MCF 10A (cell line): ENCODE data around the gene CYB5D1. TPM values are rescaled to one million over a fixed set of nuclear protein-coding genes. Genes with fewer than 3 reads are reported as not detected.

ENCODE experiments used
- BruUV-seq: library from RNA; stranded (reverse); fragments of 400-500 nt; replicated peaks from 2 replicates; lab custom pipeline; 2021; lab: Mats Ljungman, UMichigan
- CTCF ChIA-PET: fragments of 300-600 bp; sonication (Branson Sonifier 250); formaldehyde crosslinking; extraction: SDS; loops from one replicate; lab custom pipeline; 2021; ENCODE audit warnings: antibody characterized with exemption, inconsistent platforms; lab: Yijun Ruan, JAX
- POLR2A ChIA-PET: fragments of 300-600, 350-650 bp; sonication (Branson Sonifier 250); formaldehyde crosslinking; extraction: SDS; loops from one replicate; lab custom pipeline; 2020; ENCODE audit warnings: antibody characterized with exemption, inconsistent platforms; lab: Yijun Ruan, JAX
- DNase-seq: peaks from one replicate; pipeline ENCODE4 v3.0.0-alpha.2; 2018; ENCODE audit not compliant: unreplicated experiment
- H3K27ac Mint-ChIP-seq: one replicate; pipeline ENCODE4 v1.8.0; 2022; ENCODE audit warnings: mild to moderate bottlenecking, low read depth, mixed read lengths; ENCODE audit not compliant: unreplicated experiment
- H3K27me3 Mint-ChIP-seq: one replicate; pipeline ENCODE4 v1.8.0; 2022; ENCODE audit warnings: mixed read lengths; ENCODE audit not compliant: insufficient read depth, unreplicated experiment
- H3K36me3 Mint-ChIP-seq: one replicate; pipeline ENCODE4 v1.8.0; 2022; ENCODE audit warnings: mild to moderate bottlenecking, moderate library complexity, mixed read lengths; ENCODE audit not compliant: insufficient read depth, unreplicated experiment
- H3K4me1 Mint-ChIP-seq: one replicate; pipeline ENCODE4 v1.8.0; 2022; ENCODE audit warnings: mixed read lengths; ENCODE audit not compliant: insufficient read depth, unreplicated experiment
- H3K4me3 Mint-ChIP-seq: one replicate; pipeline ENCODE4 v1.8.0; 2022; ENCODE audit warnings: mild to moderate bottlenecking, moderate library complexity, mixed read lengths; ENCODE audit not compliant: unreplicated experiment
- H3K9me3 Mint-ChIP-seq: one replicate; pipeline ENCODE4 v1.8.0; 2022; ENCODE audit warnings: mixed read lengths; ENCODE audit not compliant: unreplicated experiment
- CTCF ChIP-seq: fragments of 200-600 bp; IDR thresholded peaks from one replicate; pipeline ENCODE4 v1.8.0; 2022; ENCODE audit warnings: antibody characterized with exemption, mild to moderate bottlenecking; ENCODE audit not compliant: unreplicated experiment
- intact Hi-C: fragments of 100-400 bp; cut with micrococcal nuclease; formaldehyde crosslinking; loops from 2 replicates; pipeline ENCODE4 v1.14.1; 2022
- total RNA-seq: library from RNA; stranded (reverse); gene quantifications from 2 replicates; pipeline ENCODE4 v1.2.3, GENCODE V29; 2022

Gene CYB5D1
- total RNA-seq, 1 experiment from 2014 or later, result 23.1 TPM

- H3K27me3 Mint-ChIP-seq, result no peaks in the 10 kb centered on the region
- intact Hi-C loops, result no loop called here
- BruUV-seq, result no TSS peak
- TF ChIP-seq CTCF, result no peak
- no peak overlapping the region for H3K4me3 Mint-ChIP-seq
- CTCF ChIA-PET, result interaction anchor here (0.6 to 3.7 kb wide), 12 partner anchors 10 to 484 kb away, joined by 3 to 26 read pairs (median 4); no protein-coding TSS in a partner anchor
- H3K9me3 Mint-ChIP-seq, result no peaks in the 10 kb centered on the region
- no peak overlapping the region for H3K27ac Mint-ChIP-seq
- POLR2A ChIA-PET, result no interaction called here
- DNase-seq, result no peak
- peaks cover 5% of the 10 kb centered on the region for H3K4me1 Mint-ChIP-seq
- H3K36me3 Mint-ChIP-seq, result no peaks in the 10 kb centered on the region
These were observed 38.8 kb upstream of the CYB5D1 start for GRCh38 chr17:7818746-7819645.

GRCh38 chr17:7820231-7820630, 37.6 kb upstream of the CYB5D1 start:
- peaks cover 17% of the 10 kb centered on the region for H3K4me1 Mint-ChIP-seq
- H3K36me3 Mint-ChIP-seq, result no peaks in the 10 kb centered on the region
- ChIA-PET CTCF (interaction anchor here (0.8 to 3.7 kb wide), 5 partner anchors 13 to 170 kb away, joined by 3 to 26 read pairs (median 5); partner anchors contain the start of gene KDM6B), POLR2A (interaction anchor here (0.7 to 1.5 kb wide), 2 partner anchors 13 to 168 kb away, joined by 3 to 6 read pairs; no protein-coding TSS in a partner anchor)
- H3K9me3 Mint-ChIP-seq, result no peaks in the 10 kb centered on the region
- DNase-seq, result no peak
- peaks cover 8% of the 10 kb centered on the region for H3K27me3 Mint-ChIP-seq
- no TSS peak for BruUV-seq
- H3K4me3 Mint-ChIP-seq, result no peak overlapping the region
- H3K27ac Mint-ChIP-seq, result no peak overlapping the region
- TF ChIP-seq CTCF, result no peak
- intact Hi-C loops, result no loop called here

- Mint-ChIP-seq H3K4me1 (peaks cover 22% of the 10 kb centered on the region), H3K27me3 (peaks cover 12% of the 10 kb centered on the region), H3K4me3 (no peak overlapping the region), H3K27ac (no peak overlapping the region), H3K9me3 (no peaks in the 10 kb centered on the region), H3K36me3 (no peaks in the 10 kb centered on the region)
- CTCF ChIA-PET, result interaction anchor here (0.5 to 3.0 kb wide), 10 partner anchors 10 to 249 kb away, joined by 3 to 19 read pairs (median 5); no protein-coding TSS in a partner anchor
- BruUV-seq, result no TSS peak
- DNase-seq, result no peak
- POLR2A ChIA-PET, result interaction anchor here (1.0 to 1.2 kb wide), 2 partner anchors 79 to 88 kb away, joined by 3 to 5 read pairs; no protein-coding TSS in a partner anchor
- intact Hi-C loops, result loop anchor here (1.0 to 2.0 kb wide), 4 partner anchors 29 to 167 kb away; partner anchors contain the start of gene NAA38
- TF ChIP-seq CTCF, result no peak
These were observed 35.7 kb upstream of the CYB5D1 start for GRCh38 chr17:7822126-7822525.

DNA sequence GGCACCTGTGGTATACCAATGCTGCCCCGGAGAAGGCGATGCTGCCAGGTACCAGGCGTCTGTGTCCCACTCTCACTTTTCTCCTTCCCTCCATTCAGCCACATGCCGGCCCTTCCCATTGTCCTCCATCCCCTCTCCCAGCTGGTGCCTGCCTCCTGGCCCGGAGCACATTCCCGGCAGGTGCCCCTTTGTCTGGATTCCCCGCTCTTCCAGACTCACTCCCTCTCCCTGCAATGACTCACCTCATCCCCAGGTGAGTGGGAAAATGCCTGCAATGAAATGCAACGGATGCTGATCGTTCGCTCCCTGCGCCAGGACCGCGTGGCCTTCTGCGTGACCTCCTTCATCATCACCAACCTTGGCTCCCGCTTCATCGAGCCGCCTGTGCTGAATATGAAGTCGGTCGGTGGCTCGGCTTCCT, 34.2 kb upstream of the CYB5D1 start:
- intact Hi-C loops, result loop anchor here (2.0 kb wide), 1 partner anchor 165 kb away; no protein-coding TSS in a partner anchor
- ChIA-PET POLR2A (interaction anchor here (0.6 kb wide), 1 partner anchor 204 kb away, joined by 4 read pairs; no protein-coding TSS in a partner anchor), CTCF (interaction anchor here (0.6 to 4.2 kb wide), 24 partner anchors 8 to 234 kb away, joined by 3 to 27 read pairs (median 5); partner anchors contain the start of gene NAA38)
- peaks cover 12% of the 10 kb centered on the region for H3K27me3 Mint-ChIP-seq
- no peak overlapping the region for H3K27ac Mint-ChIP-seq
- H3K36me3 Mint-ChIP-seq, result no peaks in the 10 kb centered on the region
- no peak for TF ChIP-seq CTCF
- H3K9me3 Mint-ChIP-seq, result no peaks in the 10 kb centered on the region
- no TSS peak for BruUV-seq
- H3K4me3 Mint-ChIP-seq, result no peak overlapping the region
- peaks cover 22% of the 10 kb centered on the region for H3K4me1 Mint-ChIP-seq
- DNase-seq, result no peak
